ENCODE data around the gene PIK3R5.
"Not testable (repeated sequence)": the region's sequence is repeated elsewhere in the genome, so short reads cannot be mapped to it uniquely, and the experiment has no call there.

Gene PIK3R5

DNA sequence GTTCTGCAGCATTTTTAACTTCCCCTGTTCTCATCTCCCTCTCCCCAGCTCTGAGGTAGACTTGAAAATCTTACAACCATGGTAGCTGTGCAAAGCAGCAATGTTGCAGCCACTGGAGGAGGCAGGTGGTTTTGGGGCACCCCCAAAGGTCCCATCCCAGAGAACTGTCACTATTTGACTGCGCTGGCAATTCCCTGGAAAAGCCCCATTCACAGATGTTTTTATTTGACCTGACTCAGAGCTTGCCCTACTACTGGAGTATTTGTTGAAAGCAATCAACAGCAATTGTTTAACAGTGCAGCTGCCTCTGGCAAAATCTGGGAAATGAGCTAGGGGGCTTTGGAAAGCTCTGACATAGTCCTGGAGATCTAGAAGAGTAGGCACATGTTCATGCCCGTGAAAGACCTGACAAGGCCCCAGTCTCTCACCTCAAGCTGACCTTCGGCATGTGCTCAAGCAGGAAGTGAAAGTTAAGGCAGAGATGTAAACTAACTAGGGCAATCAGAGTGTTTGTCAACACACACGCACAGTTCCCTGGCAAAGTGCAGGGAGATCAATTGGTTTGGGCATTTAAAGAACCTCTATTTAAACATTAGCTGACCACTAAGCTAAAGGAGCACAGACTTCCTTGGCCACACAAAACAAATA is 19.7 kb upstream of the PIK3R5 start:
- DNase-seq: no peak

DNA sequence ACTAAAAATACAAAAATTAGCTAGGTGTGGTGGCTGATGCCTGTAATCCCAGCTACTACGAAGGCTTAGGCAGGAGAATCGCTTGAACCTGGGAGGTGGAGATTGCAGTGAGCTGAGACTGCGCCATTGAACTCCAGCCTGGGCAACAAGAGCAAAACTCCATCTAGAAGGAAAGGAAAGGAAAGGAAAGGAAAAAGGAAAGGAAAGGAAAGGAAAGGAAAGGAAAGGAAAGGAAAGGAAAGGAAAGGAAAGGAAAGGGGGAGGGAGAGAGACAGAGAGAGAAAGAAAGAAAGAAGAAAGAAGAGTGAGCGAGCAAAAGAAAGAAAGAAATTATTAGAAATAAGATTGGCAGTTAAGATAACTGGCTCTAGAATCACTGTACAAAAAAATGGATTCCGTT is 18.7 kb upstream of the PIK3R5 start:
- DNase-seq: not testable (repeated sequence)

DNA sequence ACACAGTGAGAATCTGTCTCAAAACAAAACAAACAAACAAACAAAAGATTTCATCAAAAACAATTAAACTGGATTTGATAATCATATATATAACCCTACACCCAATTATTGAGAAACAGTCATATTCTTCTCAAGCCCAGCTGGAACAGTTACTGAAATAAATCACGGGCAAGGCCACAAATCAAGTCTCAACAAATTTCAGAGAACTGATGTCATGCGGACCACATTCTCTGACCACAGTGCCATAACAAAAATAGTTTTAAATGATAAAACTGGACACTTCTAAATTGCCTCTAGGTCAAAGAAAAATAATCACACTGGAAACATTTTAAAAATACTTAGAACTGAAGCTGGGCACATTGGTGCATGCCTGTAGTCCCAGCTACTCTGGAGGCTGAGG is 15.9 kb upstream of the PIK3R5 start:
- no peak for DNase-seq

DNA sequence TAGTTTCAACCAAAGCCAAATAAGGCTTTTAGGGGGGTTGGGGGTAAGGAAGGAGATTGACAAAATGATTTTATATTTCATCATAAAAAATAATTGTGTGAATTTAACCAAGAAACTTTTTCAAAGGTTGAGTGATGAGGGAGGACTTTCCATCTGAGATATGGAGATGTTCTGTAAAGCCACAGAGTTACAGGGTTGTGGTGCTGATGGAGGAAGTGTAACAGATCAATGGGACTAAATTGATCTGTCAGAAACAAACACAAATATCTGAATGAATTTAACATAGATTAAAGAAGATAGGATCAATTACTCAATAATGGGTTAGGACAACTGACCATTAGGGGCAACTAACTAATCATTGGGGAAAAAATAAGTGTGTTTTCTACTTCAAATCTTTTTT is 14.2 kb upstream of the PIK3R5 start:
- DNase-seq: no peak

DNA sequence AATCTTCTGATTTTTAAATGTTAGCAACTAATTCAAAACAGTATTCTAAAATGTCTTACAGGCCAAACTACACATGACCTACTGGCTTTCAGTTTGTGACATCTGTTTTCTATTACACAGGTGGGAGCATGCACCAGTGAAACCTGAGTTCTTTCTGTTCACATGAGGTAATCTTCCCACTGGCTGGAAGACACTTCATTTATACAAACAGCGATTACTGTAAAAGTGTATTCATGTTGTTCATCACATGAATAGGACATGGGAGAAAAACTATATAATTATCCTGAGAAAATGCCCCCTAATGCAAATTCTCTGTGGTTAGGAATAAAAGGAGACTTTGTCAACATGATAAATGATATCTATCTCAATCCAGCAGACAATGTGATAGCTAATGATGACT is 11.1 kb upstream of the PIK3R5 start:
- no peak for DNase-seq

DNA sequence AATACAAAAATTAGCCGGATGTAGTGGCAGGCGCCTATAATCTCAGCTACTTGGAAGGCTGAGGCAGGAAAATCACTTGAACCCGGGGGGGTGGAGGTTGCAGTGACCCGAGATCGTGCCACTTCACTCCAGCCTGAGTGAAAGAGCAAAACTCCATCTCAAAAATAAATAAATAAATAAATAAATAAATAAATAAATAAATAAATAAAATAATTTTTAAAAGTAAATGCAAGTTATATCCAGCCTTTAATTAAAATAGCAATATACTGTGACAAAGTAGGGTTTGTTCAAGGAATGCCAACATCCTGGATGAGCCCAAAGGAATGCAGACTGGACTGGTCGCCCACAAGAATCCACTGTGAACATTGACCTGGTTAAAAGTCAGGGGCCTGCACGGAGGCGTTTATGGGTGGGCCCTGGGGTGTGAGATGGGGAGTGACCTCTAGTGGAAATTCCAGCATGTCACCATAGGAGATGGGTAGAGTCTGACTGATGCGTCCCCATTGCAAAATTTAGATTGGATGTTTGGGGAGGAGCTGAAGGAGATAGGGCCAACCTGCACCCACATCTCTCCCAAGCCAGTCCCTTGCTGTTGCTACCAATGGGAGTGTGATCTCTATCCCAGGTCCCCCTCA is 9.7 kb upstream of the PIK3R5 start:
- DNase-seq: no peak

DNA sequence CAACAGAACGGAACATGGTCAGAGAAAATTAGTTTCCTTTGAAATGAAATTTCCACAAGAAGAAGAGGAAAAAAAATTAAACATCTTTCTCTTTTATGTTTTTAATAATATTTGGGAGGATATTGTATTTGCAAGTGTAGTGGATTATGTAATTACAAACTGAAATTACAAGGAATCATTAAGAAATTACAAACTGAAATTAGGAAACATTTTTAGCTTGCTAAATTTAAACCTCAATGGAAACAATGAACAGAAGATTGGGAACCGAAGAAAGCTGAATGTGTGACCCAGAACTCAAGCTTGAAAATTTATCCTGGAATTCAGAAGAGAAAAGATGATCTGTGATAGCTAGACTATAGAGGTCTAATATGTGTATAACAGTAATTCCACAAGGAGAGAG is 4.4 kb upstream of the PIK3R5 start:
- DNase-seq: no peak

DNA sequence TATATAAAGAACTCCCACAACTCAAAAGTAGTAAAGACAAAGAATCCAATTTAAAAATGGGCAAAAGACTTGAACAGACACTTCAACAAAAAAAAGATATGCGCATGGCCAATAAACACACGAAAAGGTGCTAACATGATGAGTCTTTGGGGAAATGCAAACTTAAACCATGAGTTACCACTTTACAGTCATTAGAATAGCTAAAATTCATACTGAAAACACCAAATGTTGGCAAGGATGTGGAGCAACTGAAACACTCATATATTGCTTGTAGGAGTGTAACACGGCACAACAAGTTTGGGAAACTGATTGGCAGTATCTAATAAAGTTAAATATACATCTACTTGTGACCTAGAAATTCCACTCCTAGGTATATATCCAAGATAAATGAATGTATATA is 3.0 kb upstream of the PIK3R5 start:
- DNase-seq: no peak

DNA sequence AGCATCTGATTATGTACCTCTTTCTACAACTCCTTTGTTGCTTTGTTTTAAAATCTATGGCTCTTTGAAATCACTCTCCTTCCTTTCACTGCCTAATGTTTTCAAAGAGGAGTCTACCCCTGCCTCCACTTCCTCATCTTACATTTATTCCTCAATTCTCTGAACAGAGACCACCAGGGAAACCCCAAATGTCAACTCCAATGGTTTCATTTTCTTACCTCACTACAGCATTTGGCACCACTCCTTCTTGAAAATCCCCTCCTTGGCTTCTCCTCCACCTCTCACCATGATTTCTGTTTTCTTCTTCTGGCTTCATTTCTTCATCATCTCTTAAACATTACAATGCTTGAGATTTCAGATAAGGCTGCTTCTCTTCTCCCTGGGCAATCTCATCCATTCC is 2.4 kb upstream of the PIK3R5 start:
- no peak for DNase-seq

DNA sequence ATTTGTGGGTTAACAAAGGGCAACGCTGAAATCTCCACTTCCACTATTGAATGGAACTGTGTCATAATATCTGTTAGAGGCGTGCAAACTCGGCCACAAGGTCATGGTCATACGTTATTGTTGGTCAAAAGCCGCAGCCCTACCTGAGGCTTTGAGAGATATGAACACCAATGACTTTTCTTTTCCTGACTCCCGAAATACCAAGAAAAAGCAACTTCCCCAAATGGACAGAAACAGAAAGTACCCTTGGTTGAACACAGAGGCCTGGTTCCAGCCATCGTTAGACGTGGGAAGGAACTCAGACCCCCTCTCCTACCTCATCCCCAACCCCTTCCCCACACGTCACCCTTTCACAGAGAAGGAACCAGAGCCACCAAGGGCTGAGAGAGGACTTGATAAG is 1.4 kb upstream of the PIK3R5 start:
- DNase-seq: no peak

DNA sequence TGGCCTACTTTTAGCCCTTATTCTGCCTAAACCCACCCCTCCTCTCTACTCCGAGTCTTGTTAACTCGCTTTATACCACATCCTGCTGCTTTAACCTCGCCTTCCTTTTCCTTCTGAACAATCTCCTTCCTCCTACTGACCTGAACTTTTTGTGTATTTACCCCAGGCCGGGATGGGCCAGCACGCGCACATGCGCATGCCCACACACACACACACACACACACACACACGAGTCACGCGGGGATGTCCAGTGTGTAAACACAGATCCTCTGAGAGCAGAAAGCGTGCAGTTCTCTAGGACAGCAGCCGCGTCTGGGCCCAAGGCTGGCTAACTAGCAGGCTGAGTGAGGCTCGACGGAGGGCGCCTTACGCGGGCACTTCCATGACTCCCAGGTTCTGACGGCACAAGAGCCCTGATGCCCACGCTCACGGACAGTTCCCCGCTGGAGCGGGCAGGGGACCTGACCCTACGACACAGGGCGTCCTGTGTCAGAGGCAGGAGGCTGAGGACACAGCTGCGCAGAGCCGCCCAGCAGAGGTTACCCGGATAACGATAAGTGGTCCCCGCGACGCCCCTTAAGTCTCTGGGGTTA is 610 bp downstream of the PIK3R5 start:
- peak; percentile 53 to 54 for DNase-seq

DNA sequence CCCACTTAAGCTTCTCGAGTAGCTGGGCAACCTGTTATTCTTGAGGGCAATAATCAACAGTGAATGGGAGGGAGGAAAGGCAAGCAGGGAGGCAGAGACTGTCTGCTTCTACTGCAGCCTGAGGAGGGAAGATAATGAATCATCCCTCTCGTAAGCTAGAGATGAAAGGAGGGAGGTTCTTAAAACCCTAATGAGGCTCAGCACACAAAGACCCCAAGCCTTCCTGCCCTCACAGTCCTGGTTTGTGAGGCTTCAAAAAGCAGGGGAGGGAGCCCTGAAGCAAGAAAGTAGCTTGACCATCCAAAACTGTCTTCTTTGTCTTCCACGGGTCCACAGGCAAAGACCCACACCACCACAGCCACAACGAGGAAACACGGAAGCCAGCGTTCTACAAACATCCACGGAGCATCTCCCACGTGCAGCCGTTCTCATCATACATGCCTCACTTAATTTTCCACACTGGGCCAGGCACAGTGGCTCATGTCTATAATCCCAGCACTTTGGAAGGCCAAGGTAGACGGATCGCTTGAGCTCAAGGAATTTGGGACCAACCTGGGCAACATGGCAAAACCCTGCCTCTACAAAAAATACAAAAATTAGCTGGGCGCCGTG is 1.8 kb downstream of the PIK3R5 start:
- DNase-seq: no peak

DNA sequence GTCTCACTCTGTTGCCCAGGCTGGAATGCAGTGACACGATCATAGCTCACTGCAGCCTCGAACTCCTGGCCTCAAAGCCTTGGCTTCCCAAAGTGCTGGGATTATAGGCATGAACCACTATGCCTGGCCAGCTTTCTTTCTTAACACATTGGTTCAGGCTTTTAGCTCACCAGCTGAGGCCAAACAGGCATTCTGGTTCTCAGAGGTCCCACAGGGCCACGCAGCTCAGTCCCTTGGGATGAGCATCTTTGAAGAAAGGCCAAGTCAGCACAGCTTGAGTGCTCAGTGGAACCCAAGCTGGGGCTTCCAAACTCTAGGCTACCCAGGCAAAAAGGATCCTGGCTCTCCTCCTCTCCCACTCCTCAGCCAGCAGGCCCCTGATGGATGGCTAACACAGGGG is 2.5 kb downstream of the PIK3R5 start:
- DNase-seq: no peak

DNA sequence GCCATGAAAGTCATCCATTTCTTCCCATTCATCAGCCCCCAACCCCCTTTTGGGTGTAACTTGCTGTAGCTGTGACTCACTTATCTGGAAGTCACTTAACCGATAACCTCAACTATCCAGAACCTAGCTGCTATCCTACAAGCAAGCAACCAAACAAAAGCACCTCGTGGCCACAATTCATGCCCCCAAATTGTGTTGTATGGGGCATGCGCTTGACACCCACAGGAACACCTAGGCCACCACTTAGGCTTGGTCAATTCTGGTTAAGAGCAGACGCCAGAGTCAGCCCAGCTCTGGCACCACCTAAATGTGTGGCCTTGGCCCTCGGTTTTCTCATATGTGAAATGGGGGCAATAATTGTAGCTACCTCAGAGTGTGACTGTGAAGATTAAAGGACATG is 3.7 kb downstream of the PIK3R5 start:
- no peak for DNase-seq

DNA sequence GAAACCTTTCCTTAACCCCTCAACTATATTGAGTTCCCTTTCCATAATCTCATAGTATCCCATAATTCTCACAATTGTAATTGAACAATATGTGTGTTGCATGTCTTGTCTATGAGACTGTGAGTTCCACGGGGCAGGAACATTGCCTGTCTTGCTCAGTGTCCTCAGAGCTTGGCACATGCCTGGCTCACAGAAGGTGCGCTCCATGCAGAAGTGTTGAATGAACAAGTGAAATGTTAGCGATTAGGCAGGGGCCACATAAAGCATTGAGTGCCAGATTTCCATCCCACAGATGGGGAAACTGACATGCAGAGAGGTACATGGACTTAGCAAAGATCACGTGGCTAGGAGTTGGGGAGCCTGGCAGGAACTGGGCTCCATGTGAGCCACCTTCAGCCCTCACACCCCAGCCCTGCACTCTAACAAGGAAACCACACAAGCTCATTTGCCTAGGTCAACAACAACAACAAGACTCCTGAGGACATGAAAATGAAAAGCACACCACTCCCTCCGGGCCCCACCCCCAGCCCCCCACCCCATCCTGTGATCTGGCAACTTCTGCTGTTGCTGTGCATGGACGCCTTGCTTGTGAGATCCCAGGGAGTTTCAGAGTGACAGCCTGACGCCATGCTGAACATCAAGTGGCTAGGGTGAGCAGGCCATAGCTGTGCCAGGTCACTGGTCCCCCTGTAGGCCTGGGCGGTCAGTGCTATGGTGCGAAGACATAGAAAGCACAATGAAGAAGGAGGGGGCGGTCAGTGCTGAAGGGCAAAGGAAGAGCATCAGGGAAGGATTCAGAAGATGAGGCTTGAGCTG is 5.0 kb downstream of the PIK3R5 start:
- DNase-seq: no peak

DNA sequence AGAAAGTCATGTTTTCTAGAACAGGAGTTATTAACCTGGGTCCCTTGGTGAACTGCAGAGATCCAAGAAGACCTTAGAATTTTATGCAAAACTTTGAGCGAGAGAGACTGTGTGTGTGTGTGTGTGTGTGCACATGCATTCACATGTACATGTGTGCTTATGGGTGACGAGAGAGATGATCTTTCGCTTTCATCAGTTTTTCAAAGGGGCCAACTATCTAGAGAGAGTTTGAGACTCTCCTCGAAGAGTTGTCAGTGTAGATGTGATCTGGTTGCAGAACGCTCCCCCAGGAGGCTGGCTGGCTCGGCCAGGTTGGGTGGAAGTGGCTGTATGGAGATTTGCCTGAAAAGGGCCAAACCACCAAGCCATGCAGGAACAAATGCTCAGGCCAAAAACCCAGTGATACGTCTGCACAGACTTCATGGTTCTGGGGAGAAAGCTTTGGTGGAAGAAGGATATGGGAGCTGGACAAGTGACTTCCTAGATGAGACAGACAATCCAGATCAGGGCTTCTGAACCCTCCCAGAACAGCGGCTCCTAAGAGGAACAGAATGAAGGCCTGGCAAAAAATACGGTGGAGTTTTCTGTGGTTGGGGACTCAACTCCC is 6.1 kb downstream of the PIK3R5 start:
- no peak for DNase-seq

DNA sequence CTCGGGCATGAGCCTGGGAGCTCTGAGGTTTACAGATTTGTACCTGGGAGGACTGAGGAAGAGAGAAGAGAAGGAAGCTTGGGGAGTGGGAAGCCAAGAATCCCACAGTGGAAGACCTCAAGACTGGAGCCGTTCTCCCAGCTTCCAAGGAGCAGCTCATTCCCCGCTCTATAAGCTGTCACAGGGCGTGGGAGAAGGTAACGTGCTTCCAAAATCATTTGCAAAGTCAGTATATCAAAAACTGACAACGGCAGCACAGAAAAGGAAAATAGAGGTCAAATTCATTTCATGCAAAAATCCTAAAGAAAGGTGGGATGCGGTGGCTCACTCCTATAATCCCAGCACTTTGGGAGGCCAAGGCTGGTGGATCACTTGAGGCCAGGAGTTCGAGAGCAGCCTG is 7.8 kb downstream of the PIK3R5 start:
- DNase-seq: no peak

DNA sequence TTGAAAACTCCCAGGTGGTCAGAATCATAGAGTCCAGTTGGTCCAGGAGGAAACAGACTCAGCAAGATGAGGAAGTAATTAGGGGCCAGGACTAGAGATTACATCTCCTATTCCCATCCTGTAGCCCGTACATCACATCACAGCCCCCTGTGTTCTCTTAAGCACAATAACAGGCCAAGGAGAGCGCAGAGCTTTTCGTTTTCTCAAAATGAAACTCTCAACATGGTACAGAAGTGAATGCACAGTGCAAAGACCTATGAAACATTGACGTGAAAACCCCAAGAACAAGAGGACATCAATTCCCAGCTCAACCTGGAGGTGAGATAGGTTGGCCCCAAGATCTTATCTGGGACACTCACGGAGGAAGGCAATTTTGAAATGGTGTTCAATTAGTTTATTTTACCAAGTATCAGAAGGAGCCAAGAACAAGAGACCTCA is 9.0 kb downstream of the PIK3R5 start:
- no peak for DNase-seq

DNA sequence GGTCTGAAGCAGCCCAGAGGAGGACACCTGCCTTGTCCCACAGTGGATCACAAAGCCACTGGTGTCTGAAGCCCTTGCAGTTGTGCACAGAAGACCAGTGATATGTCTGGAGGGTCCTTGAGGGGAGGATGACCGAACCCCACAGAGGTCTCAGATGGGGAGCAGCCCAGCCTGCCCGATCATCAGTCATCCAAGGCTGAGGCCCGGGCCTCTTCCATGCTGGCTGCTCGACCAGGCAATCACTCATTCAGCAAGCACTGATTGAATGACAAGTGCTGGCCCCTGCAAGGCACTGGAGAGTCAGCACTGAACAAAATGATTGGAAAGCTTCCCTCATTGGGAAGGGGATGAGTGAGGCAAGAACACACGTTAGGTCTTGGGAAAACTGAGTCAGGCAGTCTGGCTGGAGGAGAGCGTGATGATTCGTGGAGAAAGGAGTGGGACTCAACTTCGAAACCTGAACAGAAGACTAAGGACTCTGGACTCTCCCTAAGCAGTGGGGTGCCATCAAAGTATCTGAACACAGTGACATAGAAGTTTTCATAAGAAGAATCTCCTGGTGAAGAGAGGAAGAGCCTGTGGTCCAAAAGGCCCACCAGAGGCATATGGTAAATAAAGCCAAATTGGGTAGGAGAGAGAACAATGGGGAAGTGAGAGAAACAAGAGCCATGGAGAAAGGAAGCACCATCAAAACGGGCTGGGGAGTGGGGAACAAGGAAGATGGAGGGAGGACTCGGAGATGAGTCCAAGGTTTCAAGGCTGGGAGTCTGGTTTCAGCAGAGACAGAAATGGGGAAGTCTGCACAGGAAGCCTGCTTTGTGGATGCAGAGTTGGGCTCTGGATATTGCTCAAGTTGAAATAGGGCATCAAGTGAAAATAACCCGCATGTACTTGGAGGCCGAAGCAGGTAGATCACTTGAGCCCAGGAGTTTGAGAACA is 10.2 kb downstream of the PIK3R5 start:
- no peak for DNase-seq

DNA sequence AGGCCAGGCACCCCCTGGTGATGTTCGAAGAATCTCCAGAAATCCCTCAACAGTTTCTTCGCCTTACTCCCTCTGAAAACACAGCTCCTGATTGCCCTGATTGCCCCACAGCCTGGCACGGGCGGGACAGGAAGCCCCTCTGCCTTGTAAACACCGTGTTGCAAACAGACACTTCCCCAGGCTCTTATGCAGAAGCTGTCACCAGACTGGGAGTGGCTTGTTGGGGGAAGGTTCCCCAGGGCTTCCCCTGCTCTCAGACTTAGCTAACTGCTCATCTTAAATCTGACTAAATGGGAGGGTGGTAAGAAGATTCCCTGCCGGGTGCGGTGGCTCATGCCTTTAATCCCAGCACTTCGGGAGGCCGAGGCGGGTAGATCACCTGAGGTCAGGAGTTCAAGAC is 11.2 kb downstream of the PIK3R5 start:
- peak; percentile 63 to 68 for DNase-seq

DNA sequence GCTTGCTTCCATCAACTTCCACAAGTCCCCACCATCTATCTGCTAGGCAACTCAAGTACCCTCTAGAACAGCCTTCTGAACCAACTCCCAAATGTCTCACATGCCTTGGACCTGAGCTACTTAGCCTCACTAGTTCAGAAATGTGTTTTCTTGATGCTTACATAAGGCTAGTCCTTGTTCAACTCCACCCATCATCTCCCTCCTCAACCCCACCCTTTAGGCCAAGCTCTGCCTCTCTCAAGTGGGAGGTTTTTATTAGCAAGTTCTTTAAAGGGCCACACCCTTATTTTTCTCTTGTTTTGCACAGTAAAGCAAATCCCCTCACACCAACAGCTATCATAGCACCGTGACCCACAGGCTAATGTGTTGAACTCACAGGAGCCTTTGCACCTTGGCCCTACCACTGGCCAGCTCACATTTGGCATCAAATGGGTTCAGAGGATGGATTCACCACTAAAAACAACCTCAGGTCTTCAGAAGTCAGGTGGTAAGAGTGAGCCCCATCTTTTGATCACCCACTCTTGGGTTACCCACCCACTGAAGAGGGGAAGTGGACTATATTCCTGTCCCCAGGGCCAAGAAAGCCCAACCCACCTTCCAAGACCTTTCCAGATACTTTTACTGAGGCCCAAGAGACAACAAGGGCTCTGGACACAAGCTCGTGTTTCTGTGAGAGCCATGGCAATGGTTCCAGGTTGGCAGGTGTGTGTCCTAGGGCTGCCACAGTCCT is 12.2 kb downstream of the PIK3R5 start:
- DNase-seq: no peak
